Cardiac fibroblast (primary cell): ENCODE results near the gene GPRIN3.

Source experiments
- DNase-seq, 2 donors: peaks; one replicate each; pipeline versions ENCODE4 v3.0.0 to v3.0.0-alpha.2; 2010; ENCODE audit warnings: low read depth in 2 of 2
- H3K4me3 ChIP-seq, 2 donors: replicated peaks in 1 of 2; 1 replicate in 1 of 2; 2 replicates in 1 of 2; pipeline ENCODE4 v1.5.1; 2011; ENCODE audit warnings: low read depth in 2 of 2, low read length in 2 of 2, mild to moderate bottlenecking in 2 of 2, moderate library complexity in 1 of 2
- CTCF ChIP-seq: IDR thresholded peaks from one replicate; pipeline ENCODE4 v1.5.1; 2011; ENCODE audit warnings: low read depth, mild to moderate bottlenecking, low read length, inconsistent platforms

The GPRIN3 gene

GRCh38 chr4:89298155-89298554 lies 9.4 kb downstream of the GPRIN3 start:
- no peak overlapping the region for H3K4me3 ChIP-seq
- no peak for DNase-seq
- no peak for TF ChIP-seq CTCF

GRCh38 chr4:89296896-89297295 lies 10.7 kb downstream of the GPRIN3 start:
- H3K4me3 ChIP-seq, result no peak overlapping the region
- DNase-seq, result no peak
- no peak for TF ChIP-seq CTCF

GRCh38 chr4:89296399-89296798 lies 11.2 kb downstream of the GPRIN3 start:
- H3K4me3 ChIP-seq, result no peak overlapping the region
- no peak for DNase-seq
- no peak for TF ChIP-seq CTCF

- no peak for TF ChIP-seq CTCF
- no peak overlapping the region for H3K4me3 ChIP-seq
- DNase-seq, result no peak
Measured at GRCh38 chr4:89295415-89295927, 12.1 kb downstream of the GPRIN3 start.

GRCh38 chr4:89294573-89295269 lies 12.9 kb downstream of the GPRIN3 start:
- DNase-seq, result no peak
- TF ChIP-seq CTCF, result no peak
- H3K4me3 ChIP-seq, result no peak overlapping the region

GRCh38 chr4:89293299-89293698 lies 14.3 kb downstream of the GPRIN3 start:
- no peak for TF ChIP-seq CTCF
- no peak overlapping the region for H3K4me3 ChIP-seq
- DNase-seq, result no peak
